Central memory CD4-positive, alpha-beta T cell (primary cell): ENCODE results near the gene FYB1.
A peak's percentile ranks its signal among the peaks of the same experiment; 100 is the strongest.

Experiments used
- DNase-seq: peaks from one replicate; pipeline ENCODE4 v3.0.0; 2022

The FYB1 gene

GRCh38 chr5:39156082-39156481 lies 63.3 kb downstream of the FYB1 start:
- no peak for DNase-seq

DNA sequence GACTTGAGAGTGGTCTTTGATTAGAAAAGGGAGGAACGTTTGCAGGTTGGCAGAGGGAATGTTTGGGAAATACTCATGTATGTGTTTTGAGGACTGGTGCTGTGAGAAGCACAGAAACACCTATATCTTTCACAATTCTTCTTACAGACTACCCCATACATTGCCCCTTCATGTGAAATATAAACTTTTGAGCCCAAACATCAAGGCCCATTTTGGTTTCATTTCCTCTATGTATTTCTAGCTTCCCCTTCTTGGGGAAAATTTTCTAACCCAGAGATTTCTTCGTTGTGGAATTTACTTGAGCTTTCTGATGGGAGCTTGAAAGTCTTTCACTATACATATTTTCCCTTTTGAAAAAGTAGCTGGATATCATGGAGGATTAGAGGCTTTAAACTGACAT lies 67.6 kb downstream of the FYB1 start:
- DNase-seq = no peak

DNA sequence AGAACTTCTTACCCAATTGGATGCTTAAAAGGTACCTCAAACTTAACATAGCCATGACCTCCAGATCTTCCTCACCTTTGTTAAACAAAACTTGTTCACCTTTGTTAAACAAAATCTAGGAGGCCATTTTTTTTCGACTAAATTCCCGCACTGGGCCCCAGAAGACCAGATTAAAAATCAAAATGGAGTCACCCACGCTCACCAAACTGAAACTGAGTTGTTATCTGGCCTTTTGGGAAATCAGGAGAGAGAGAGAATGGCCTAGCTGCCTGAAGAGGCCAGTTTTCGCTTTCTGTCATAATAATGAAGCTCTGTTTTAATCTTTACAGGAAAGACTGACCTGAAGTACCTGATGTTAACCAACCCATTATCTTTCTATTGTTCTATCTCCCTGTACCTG lies 69.4 kb downstream of the FYB1 start:
- DNase-seq = no peak

DNA sequence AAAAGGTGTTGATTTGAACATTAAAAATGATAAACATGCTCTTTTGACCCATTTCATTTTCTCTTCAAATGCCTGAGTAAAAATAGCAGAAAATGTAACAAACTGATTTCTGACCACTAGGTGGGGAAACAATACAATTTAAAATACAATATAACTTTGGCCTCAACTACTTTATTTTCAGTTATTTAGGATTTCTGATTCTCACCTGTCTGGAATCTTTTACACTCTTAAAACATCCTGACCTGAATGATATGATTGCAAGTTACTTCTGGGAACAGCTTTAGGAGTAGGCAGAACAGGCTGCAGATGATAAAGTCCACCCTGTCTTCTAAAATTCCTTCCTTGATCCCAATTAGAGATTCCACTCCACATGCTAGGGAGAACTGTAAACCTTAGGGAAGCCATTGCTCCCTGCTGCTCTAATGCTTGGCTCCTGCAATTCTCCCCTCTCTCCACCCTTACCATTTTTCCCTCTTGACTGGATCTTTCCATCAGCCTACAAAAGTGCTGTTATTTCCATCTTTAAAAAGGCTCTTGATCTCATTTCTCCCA lies 70.3 kb downstream of the FYB1 start:
- peak; percentile 49 for DNase-seq

DNA sequence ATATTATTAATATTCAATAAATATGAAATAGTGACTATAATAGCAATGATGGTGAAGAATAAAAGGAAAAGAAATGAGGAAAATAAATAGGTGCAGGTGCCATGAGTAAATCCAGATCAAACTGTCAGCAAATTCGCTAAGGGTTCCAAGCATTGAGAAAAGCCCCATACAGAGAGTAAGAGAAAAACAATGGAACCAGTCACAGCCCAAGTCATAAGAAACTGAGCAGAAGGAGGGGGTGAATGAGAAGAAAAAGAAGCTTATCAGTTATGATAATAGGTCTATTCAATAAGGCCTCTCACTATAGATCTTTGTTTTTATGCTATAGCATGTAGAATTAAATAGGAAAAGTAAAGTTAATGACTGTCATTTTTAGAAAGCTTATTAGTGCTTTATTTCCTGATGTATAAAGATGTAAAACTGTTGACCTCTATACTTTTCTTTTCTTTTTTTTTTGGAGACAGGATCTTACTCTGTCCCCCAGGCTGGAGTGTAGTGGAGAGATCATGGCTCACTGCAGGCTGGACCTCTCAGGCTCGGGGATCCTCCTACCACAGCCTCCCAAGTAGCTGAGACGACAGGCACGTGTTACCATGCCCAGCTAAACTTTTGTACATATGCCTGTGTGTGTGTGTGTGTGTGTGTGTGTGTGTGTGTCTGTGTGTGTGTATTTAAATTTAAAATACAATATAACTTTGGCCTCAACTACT lies 72.4 kb downstream of the FYB1 start:
- DNase-seq = no peak

- DNase-seq = no peak
These were observed 76.1 kb downstream of the FYB1 start for GRCh38 chr5:39143151-39143860.

GRCh38 chr5:39140558-39141168 lies 78.7 kb downstream of the FYB1 start:
- no peak for DNase-seq

GRCh38 chr5:39138892-39139291 lies 80.5 kb downstream of the FYB1 start:
- no peak for DNase-seq

- no peak for DNase-seq
These were observed 81.4 kb downstream of the FYB1 start for GRCh38 chr5:39137819-39138451.

GRCh38 chr5:39137391-39137790 lies 82.0 kb downstream of the FYB1 start:
- no peak for DNase-seq

- DNase-seq = no peak
These were observed 86.6 kb downstream of the FYB1 start for GRCh38 chr5:39132792-39133191.

GRCh38 chr5:39132128-39132447 lies 87.3 kb downstream of the FYB1 start:
- no peak for DNase-seq

- DNase-seq = no peak
These were observed 87.9 kb downstream of the FYB1 start for GRCh38 chr5:39131210-39132127.

- no peak for DNase-seq
These were observed 88.6 kb downstream of the FYB1 start for GRCh38 chr5:39130716-39131115.

GRCh38 chr5:39121922-39122321 lies 97.4 kb downstream of the FYB1 start:
- DNase-seq = no peak

- DNase-seq = no peak
These were observed 98.0 kb downstream of the FYB1 start for GRCh38 chr5:39121315-39121714.

- no peak for DNase-seq
These were observed 99.3 kb downstream of the FYB1 start for GRCh38 chr5:39120052-39120420.

DNA sequence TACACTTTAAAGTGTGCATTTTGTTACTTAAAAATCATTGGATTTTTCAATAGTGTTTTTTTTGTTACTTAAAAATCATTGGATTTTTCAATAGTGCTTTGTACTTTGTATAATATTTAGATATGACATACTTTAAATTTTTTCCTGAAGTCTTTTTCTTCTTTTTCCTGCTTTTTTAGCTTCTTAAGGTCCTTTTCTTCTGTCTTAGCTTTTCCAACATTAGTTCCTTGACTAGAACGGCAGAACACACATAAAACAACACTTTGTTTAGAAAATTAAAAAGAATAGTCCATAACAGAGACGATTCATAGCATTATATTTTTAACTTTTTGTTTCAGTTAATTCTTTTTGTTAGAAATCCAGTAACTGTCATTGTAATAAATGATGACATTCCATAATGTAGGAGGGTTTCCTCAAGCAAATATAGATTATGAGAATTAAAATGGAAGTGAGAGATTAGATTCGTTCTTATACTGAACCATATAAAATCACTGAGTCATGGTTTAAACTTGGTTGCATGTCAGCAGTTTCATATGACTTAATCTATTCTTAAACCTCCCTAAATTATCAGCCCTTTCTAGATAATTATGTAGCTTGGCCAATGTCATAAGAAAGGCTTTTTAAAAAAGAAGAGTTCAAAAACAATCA lies 99.8 kb downstream of the FYB1 start:
- no peak for DNase-seq

GRCh38 chr5:39118638-39119037 lies 100.7 kb downstream of the FYB1 start:
- no peak for DNase-seq

GRCh38 chr5:39117401-39117800 lies 102.0 kb downstream of the FYB1 start:
- DNase-seq = no peak

DNA sequence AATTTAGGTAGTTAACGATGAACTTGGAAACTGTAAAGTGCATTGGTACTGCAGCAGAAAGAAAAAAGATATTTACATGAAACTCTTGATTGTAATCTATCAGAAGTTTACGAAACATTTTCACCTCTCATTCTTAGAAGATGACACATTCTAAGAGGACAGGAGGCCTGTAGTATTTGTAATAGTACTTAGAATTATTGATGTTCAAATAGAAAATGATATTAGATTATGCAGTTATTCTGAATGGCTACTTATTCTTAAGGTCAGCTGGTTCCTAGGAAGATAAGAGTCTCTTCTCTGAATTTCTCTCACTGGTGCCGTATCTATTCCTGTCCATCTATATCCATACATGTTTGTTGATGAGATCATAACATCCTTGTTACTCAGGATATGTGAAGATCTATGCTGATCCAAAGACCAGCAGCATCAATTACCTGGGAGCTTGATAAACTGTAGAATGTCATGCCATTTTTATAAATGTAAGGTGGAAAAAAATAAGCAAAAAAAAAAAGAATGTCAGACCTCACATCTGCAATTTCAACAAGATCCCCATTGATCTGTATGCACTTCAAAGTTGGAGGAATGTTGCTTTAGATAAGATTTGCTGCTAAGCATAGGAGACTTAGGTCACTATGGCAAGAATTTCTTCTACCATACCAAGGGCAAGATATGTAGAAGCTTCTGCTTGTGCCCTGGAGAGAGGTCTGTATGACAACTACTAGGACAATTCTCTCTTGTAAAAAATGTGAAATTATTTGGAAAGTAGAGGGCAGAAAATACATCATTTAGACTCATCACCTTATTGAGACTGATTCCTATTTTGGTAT lies 102.8 kb downstream of the FYB1 start:
- DNase-seq = no peak
